Activated CD8-positive, alpha-beta memory T cell treated with anti-CD3 and anti-CD28 coated beads, Interleukin-2, amount 50 U/mL, for 4 hours (primary cell): ENCODE results near the gene C17orf107.

Experiments
- DNase-seq: peaks from one replicate; pipeline ENCODE4 v3.0.0-alpha.2; 2020

Gene C17orf107

DNA sequence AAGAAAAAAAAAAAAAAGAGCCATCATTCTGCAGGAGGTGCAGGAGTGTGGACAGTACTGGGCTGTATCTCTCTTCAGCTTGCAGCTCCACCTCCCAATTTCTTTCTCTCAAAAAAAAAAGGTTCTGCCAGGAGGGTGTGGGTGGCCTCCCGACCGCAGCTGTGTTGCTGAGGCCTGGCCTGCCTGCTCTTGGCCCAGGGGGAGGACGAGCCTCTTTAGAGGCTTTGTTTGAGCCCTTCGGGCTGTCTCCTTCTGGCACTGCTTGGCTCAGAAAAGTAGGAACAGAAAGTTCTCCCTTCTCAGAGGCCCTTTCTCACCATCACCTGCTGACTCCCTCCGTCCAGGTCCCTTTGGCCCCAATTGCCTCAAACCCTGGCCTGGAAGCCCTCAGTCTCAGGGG is 22.2 kb upstream of the C17orf107 start:
- no peak for DNase-seq

DNA sequence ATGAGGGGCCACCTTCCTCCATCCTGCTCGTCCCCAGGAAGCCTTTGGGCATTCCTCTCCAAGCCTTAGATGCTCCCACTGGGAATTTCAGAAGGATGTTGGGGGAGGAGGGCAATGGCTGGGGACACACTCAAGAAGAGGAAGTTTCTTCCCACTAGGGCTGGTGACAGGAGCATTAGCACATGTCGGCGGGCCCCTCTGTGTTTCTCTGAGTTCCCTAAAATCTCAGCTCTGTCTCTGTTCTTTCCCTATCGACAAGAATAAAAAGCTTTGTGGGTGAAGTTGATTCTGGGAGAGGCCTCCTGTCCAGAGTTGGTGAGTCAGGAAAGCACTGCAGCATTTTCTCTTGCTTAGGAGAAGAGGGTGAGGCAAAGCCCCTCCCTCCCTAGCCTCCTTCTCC is 19.7 kb upstream of the C17orf107 start:
- DNase-seq = no peak

DNA sequence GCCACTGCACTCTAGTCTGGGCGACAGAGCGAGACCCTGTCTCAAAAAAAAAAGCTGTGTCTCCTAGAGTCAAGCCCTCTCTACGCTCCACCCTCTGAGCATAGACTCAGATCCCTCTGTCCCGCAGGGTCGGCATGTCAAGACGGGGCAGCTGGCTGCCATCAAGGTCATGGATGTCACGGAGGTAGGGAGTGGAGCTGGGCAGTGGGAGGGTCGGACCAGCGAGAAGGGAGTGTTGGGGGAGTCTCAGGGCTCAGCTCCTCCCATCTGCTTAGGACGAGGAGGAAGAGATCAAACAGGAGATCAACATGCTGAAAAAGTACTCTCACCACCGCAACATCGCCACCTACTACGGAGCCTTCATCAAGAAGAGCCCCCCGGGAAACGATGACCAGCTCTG is 18.5 kb upstream of the C17orf107 start:
- DNase-seq = no peak

DNA sequence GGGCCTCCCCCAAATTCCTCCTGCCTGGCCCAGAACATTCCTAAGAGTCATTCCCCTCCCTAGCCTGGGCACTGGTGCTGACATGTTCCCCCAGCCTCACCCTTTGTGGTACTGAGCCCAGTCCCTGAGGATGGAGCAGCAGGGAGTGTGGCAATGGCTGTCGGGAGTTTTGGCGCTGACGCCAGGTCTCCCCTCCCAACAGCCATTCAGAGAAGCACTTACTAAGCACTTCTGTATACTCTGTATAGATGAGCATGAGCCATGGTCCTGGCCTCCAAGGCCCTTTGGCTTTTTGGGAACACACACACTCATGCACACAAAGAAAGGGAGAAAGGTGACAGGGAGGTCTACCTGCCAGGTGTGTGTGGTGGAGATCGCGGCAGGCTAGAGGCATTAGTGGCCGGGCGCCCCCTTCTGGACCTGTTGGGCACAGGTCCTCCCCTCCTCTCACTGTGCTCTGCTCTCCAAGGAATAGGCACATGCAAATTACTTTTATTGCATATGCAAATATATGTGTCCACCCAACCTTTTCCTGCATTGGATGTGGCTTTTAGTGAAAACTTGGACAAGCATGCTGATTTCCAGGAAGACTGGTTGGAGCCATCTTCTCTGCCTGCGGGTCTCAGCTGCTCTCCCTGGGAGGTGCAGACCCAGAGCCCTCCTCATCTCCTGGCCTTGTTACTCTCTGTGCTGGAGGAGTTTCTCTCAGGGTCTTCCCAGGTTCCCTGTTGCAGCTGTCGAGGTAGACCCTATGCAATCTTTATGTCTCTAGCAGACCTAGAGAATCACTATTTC is 17.4 kb upstream of the C17orf107 start:
- peak; percentile 72 for DNase-seq

DNA sequence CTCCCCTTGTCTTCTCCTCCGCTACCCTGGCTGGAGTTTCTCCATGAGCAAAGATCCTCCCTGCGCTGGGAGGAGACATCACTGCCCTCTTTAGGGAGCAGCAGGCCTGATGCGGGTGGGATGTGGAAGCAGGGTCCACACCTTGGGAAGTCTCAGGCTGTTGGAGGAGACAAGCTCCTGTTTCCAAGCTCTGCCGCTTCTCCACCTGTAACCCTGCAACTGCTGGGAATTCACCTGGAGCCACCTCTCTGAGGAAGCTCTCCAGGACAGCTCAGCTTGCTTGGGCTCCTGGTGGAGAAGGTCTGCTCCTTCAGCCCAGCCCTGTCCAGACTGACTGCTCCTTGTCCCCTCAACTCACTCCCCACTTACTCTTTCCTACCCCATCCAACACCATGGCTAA is 14.8 kb upstream of the C17orf107 start:
- DNase-seq = no peak

DNA sequence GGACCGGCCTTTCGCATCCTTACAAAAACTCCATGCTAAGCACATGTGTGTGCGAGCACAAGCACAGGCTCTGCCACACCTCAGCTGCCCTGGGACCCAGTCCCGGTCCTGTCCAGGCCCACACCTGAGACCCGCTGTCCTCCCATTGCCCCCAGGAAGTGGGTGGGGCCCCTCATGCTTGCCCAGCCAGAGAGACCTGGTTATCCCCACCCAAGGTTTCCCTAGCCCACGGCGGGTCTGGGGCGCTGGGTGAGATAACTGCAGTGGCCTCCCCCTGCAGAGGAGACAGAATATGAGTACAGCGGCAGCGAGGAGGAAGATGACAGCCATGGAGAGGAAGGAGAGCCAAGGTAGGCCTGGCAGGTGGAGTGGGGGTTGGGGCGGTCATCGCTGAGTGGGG is 12.5 kb upstream of the C17orf107 start:
- DNase-seq = no peak

DNA sequence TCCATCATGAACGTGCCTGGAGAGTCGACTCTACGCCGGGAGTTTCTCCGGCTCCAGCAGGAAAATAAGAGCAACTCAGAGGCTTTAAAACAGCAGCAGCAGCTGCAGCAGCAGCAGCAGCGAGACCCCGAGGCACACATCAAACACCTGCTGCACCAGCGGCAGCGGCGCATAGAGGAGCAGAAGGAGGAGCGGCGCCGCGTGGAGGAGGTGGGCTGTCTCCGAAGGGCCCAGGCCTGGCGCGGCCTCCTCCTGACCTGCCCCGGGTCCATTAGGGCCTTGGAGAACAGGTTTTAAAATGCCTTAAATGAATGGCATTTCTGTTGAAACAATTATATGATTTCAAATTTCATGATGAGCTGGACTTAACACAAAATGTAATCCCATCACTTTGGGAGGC is 11.8 kb upstream of the C17orf107 start:
- DNase-seq = no peak

DNA sequence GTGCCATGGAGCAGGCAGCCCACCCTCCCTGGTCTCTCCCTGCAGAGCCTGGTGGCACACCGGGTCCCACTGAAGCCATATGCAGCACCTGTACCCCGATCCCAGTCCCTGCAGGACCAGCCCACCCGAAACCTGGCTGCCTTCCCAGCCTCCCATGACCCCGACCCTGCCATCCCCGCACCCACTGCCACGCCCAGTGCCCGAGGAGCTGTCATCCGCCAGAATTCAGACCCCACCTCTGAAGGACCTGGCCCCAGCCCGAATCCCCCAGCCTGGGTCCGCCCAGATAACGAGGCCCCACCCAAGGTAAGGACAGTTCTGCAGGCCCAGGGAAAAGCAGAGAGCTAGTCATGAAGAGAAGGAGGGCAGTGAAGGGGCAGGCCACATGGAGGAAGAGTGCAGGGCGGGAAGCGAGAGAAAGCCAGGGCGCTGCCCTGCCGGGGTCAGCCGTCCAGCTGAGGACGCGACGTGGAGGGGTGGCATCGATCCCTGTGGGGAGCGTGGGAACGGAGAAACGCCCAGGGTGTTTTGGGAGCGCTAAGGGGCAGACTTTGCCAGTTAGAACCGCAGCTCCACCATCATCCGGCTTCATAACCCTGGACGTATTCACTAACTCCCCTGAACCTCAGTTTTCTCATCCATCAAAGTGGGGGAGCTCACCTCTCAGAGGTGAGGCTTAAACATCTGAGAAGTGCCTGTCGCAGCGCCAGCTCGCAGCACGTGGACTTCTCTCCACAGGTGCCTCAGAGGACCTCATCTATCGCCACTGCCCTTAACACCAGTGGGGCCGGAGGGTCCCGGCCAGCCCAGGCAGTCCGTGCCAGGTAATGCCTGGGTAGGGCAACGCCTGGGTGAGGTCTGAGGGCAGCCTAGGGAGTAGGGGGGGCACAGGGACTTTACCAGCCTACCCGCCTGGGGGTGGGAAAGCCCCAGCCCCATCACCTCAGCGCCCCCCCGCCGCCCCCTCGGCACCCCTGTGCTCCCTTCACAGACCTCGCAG is 7.6 kb upstream of the C17orf107 start:
- DNase-seq = no peak

DNA sequence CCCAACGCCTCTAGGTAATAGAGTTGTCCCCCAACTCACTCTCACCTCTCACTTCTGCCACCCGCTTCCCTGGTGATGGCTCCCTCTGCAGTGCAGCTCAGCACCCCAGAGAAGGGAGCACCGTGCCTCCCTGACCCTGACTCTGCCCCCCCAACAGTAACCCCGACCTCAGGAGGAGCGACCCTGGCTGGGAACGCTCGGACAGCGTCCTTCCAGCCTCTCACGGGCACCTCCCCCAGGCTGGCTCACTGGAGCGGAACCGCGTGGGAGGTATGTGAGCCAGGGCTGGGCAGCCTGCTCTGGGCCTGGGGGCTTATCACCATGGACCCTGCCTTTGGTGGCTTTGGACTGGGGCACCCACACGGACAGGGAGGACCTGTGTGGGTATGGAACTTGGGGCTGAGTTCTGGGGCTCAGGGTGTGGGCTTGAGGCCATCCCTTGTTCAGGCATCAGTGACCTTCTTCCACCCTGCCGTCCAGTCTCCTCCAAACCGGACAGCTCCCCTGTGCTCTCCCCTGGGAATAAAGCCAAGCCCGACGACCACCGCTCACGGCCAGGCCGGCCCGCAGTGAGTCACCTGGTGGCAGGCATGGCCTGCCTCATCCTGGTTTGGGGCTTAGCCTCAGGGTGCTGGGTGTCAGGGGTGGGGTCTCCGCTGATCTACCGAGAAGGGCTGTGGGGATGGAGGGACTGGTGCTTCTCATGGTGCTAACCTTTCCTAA is 6.7 kb upstream of the C17orf107 start:
- no peak for DNase-seq

DNA sequence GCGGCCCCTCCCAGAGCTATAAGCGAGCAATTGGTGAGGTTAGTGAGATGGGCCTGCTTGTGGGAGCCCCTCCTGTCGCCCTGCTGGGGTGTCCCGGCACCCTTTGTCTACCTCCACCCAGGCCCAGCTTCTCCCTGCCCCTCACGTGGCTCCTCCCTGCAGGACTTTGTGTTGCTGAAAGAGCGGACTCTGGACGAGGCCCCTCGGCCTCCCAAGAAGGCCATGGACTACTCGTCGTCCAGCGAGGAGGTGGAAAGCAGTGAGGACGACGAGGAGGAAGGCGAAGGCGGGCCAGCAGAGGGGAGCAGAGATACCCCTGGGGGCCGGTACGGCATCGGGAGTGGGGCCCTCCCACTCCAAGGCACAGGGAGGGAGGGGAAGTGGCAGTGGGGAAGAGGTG is 6.1 kb upstream of the C17orf107 start:
- DNase-seq = no peak

DNA sequence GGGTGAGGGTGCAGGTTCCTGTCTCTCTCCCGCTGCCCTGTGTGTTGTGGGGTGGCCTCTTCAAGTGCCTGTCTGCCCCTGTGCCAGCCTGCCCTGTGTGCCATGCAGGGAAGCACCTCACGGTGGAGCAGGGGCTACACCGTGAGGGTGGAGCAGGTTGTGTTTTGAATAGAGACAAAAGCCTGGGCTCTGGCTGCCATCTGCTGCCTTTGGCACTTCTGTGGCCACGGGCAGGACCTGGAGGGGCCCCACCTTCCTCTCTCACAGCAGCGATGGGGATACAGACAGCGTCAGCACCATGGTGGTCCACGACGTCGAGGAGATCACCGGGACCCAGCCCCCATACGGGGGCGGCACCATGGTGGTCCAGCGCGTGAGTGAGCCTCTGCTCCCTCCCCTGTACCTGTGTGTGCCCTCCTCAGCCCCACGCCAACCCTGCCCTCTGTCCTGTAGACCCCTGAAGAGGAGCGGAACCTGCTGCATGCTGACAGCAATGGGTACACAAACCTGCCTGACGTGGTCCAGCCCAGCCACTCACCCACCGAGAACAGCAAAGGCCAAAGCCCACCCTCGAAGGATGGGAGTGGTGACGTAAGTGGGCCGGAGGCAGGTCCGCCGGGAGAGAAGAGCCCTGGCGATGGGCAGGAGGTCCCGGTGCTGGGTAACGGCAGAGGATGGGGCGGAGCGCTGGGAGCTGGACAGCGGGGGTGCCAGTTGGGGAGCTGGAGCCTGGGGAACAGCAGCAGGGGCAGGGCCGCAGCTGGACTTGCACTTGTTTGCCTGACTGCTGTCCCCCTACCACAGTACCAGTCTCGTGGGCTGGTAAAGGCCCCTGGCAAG is 5.4 kb upstream of the C17orf107 start:
- no peak for DNase-seq

DNA sequence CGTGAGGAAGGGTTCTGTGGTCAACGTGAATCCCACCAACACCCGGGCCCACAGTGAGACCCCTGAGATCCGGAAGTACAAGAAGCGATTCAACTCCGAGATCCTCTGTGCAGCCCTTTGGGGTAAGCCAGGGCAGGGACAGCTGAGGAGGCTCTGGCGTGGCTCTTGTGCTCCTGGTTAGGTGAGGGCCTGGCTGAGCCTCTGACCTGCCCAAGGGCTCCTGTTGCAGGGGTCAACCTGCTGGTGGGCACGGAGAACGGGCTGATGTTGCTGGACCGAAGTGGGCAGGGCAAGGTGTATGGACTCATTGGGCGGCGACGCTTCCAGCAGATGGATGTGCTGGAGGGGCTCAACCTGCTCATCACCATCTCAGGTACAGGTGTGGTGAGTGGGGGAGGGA is 4.2 kb upstream of the C17orf107 start:
- DNase-seq = no peak

DNA sequence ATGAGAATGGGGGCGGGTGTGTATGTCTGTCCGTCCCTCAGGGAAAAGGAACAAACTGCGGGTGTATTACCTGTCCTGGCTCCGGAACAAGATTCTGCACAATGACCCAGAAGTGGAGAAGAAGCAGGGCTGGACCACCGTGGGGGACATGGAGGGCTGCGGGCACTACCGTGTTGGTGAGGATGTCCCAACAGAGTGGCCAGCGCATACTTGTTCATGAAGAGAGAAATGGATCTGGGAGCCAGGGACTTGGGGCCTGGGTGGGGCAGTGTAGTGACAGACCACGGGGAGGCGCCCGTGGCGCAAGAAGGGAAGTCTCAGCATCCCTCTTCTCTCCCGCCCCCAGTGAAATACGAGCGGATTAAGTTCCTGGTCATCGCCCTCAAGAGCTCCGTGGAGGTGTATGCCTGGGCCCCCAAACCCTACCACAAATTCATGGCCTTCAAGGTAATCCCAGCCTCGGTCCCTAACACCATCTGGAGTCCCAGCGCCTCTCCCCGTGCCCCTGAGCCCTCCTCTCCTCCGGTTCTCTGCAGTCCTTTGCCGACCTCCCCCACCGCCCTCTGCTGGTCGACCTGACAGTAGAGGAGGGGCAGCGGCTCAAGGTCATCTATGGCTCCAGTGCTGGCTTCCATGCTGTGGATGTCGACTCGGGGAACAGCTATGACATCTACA is 3.5 kb upstream of the C17orf107 start:
- DNase-seq = no peak

DNA sequence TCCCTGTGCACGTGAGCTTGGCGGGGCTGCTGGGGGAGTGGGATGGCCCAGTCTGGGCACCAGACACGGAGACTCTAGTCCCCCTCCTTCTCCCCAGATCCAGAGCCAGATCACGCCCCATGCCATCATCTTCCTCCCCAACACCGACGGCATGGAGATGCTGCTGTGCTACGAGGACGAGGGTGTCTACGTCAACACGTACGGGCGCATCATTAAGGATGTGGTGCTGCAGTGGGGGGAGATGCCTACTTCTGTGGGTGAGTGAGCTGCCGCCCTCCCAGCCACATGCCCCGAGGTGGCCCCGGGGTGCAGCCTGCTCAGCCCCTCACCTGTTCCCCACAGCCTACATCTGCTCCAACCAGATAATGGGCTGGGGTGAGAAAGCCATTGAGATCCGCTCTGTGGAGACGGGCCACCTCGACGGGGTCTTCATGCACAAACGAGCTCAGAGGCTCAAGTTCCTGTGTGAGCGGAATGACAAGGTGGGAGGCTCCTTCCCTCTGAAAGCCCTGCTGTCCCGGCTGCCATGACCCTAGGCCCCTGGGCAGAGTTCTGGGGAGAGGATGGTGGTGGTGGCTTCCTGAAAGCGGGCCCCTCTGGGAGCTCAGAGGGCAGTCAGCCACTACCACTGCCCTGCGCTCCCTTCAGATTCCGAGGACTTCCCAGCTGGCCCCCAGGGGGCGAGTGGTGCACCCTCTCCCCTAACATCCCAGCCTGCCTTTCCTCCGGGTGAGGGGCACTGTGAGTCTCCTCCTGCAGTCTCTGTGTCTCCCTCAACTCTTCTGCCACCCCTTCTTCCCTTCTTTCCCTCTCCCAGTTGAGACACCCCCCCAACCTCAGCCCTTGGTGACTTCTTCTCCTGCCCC is 2.8 kb upstream of the C17orf107 start:
- DNase-seq = no peak

DNA sequence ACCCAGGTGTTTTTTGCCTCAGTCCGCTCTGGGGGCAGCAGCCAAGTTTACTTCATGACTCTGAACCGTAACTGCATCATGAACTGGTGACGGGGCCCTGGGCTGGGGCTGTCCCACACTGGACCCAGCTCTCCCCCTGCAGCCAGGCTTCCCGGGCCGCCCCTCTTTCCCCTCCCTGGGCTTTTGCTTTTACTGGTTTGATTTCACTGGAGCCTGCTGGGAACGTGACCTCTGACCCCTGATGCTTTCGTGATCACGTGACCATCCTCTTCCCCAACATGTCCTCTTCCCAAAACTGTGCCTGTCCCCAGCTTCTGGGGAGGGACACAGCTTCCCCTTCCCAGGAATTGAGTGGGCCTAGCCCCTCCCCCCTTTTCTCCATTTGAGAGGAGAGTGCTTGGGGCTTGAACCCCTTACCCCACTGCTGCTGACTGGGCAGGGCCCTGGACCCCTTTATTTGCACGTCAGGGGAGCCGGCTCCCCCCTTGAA is 2.1 kb upstream of the C17orf107 start:
- no peak for DNase-seq

DNA sequence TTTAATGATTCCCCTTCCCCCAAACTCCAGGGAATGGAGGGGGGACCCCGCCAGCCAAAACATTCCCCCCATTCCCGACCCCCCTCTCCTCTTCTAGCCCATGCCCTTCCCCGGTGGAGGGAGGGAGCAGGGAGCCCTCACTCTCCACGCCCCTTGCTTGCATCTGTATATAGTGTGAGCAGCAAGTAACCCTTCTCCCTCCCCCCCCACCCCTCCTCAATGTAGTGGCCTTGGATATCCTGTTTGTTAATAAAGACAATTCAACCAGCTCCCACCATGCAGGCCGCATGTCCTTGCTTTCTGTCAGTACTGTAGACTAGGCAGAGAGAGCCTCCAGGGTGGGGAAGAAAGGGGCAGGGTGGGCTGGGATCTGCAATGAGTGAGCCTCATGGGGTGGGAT is 1.6 kb upstream of the C17orf107 start:
- no peak for DNase-seq

DNA sequence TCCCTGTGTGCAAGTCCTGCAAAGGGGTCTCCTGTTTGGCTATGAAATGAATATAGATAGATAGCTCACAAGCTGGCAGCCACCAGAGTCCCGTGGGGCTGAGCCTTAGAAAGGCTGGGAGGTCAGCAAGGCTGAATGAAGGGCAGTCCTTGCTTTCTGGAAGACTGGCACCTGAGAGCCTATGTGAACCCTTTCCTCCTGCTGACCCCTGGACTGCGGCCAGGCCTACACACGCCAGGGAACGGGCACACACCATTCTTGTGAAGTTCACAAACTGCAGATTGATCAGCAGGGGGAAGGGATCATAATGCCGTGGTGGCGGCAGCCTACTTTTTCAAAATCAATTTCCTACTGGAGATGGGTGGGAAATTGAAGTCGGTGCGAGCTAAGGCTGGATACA is 985 bp upstream of the C17orf107 start:
- DNase-seq = no peak

DNA sequence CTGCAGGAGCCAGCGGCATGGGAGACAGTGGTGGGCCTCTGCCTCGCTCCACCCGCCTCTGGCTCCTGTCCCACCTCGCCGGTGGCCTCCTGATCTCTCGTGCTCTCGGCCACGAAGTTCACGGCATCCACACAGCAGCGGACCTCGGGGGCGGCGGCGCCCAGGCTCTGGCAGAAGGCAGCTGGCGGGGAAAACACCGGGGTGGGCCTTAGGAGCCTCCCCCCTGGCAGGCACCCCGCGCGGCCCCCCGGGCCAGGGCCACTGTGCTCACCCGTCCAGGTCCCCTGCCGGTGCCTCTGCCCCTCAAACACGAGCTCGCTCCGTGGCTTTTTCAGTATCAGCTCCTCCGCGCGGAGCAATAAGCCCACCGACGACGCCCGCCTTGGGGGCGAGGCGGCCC is 409 bp upstream of the C17orf107 start:
- no peak for DNase-seq

DNA sequence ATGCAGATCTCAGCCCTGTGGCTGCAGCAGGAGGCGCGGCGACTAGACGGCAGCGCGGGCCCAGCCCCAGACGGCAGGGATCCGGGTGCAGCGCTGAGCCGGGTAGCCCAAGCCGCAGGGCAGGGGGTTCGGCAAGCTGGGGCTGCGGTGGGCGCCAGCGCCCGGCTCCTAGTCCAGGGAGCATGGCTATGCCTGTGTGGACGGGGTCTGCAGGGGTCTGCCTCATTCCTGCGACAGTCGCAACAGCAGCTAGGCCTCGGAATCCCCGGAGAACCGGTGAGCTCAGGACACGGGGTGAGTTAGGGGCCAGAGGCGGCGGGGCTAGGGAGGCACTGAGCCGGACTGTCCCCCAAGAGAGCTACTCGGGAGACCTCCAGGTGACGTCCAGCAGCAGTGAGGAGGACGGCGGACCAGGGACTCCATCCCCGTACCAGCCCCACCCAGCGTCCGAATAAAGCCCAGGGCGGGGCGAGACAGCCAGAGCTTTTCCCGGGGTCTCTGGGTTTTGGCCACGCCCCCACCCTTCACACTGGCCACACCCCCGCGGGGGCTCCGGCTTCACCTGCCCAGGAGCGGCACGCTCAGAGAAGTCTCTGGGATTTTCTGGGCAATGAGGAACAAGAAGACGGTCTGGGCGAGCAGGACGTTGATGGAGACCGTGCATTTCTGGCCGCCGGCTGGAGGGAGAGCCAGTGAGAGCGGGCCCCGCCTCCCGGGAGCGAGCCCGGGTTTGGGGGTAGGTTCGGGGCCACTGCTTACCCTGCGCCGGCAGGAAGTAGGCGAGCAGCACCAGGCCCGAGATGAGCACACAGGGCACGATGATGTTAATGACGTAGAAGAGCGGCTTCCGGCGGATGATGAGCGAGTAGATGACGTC is 1.1 kb downstream of the C17orf107 start:
- DNase-seq = peak; percentile 54
